HG02642 (cell line): ENCODE results near the gene FBXO24.
"Not testable (repeated sequence)": the region's sequence is repeated elsewhere in the genome, so short reads cannot be mapped to it uniquely, and the experiment has no call there.

Experiments
- ATAC-seq: cut with Tn5 transposase; IDR thresholded peaks from one replicate; pipeline ENCODE4 v1.9.1; 2021; ENCODE audit warnings: mild to moderate bottlenecking; ENCODE audit not compliant: unreplicated experiment, poor library complexity

Gene FBXO24

GRCh38 chr7:100586266-100587025 is at the start of gene FBXO24:
FBXO24 (plus strand) TSS chr7:100586328; CDS start chr7:100586626, 298 bp downstream.
- peak; percentile 87 for ATAC-seq

DNA sequence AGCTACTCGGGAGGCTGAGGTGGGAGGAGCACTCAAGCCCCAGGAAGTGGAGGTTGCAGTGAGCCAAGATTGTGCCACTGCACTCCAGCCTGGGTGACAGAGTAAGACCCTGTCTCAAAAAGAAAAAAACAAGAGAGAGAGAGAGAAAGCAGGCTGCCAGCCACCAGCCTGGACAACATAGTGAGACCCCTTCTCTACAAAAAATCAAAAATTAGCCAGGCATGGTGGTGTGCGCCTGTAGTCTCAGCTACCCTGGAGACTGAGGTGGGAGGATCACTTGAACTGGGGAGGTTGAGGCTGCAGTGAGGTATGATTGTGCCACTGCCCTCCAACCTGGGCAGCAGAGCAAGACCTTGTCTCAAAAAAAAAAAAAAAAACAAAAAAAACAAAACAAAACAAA is 49.4 kb upstream of the FBXO24 start:
- not testable (repeated sequence) for ATAC-seq

- no peak for ATAC-seq
Measured at GRCh38 chr7:100538348-100538653, 47.8 kb upstream of the FBXO24 start.

DNA sequence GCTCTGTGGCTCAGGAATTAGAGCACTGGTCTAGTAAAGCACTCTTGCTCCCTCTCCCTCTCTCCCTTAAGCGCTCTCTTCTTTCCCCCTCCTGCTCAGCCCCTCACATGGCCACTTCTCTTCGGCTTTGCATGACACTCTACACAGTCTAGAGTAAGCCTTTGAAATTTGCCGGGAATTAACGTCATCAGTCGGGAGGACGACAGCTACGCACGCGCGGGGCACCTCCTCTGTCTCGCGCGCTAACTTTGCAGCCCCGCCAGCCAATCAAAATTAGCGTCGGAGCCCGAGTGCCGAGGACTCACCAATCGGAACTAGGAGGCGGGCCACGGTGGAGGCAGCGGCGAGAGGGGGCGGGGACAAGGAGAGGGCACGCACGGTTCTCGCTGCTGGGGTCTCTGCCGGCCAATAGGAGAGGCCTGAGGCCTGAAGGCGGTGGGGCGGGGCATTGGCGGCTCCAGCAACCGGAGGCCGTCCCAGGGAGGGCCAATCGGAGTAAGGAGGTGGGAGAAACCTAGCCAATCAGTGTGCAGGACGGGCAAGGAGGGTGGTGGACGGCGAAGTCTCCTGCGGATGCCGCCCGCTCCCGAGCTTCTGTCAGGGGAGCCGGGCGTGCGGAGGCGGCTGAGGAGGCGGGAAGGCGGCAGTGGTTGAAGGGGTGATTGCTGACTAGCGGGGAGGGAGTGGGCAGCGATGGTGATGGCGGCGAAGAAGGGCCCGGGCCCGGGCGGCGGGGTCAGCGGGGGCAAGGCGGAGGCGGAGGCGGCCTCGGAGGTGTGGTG is 47.3 kb upstream of the FBXO24 start, which contains the start of gene AGFG2:
Gene AGFG2, plus strand, starts transcription at position 550 of the 782 bp plus-strand sequence. Its CDS starts 144 bp downstream, at position 694.
- ATAC-seq = peak; percentile 96

DNA sequence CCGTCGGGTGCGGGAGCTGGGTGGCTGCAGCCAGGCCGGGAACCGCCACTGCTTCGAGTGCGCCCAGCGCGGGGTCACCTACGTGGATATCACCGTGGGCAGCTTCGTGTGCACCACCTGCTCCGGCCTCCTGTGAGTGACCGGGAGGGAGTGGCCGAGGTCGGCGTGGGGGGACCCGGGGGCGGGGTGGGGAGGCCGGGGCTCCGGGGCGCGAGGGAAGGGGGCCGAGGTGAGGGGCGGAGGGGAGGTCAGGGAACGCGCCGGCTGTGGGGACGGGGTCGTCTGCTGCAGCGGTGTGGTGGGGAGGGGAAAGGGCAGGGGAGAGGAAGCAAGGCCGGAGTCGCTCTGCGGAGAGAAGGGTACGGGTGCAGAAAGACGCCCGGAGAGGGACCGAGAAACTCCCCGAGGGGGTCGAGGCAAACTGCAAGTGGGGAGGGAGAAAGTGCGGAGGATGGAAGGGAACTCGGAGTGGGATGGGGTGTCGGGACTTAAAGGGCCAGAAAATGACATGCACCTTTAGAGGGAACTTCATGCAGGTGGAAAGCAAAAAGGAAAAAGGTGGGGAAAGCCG is 46.6 kb upstream of the FBXO24 start:
- no peak for ATAC-seq

DNA sequence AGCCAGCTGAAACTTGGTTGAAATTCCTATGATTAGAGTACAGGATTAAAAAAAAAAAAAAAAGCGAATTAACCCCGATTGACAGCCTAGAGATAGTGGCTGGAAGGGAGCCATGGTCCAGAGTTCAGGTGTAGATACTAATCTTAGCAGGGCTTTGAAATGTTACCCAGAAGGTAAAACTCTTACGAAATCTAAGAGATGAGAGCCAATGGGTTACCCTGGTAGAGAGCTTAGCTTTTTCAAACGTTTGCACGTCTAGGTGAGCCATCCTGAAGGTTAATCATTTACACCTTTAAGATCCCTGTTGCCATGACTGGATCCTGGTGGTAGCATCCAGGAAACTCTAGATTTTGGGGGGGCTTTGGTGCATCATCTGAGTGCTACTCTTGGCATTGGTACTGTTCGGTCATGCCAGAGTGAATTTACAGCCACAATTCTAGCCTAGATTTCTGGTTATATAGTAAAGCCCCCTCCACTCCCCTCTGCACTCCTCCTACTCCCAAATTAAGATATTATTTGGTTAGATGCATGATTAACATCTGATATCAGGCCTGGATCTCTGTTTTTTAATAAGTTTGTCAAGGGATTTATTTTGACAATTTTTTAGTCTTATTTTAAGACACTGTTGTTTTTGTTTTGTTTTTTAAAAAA is 45.9 kb upstream of the FBXO24 start:
- no peak for ATAC-seq

DNA sequence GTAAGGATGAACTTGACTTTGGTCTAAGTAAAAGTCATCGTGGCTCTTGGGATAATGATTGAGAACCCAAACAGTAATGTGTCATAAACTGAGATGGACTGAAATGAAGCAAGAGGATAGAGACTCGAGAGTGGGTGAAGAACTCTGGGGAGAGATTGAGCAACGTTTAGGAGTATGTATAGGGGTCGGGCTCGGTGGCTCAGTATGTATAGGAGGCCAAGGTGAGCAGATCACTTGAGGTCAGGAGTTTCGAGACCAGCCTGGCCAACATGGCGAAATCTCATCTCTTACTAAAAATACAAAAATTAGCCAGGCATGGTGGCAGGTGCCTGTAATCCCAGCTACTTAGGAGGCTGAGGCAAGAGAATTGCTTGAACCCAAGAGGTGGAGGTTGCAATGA is 44.8 kb upstream of the FBXO24 start:
- ATAC-seq = not testable (repeated sequence)

GRCh38 chr7:100543586-100543985 is 42.5 kb upstream of the FBXO24 start:
- ATAC-seq = no peak

GRCh38 chr7:100544386-100544785 is 41.7 kb upstream of the FBXO24 start:
- no peak for ATAC-seq

DNA sequence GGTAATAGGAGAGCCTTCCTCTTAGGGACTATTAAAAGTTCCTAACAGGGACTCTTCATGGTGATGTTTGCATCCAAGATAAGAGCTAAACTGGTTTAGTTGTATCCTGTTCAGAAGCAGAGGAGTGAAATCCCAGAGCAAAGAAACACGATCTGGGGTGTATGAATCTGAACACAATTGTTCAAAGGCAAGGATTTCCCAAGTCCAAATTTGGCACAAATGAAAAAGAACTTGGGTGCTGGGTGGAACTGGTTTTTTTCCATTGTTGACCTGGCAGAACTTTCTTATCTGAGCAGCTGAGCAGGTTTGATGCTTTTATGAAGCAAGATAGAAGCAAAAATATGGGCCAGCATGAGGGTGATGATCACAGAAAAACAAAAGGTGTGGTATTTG is 41.2 kb upstream of the FBXO24 start:
- no peak for ATAC-seq

GRCh38 chr7:100545360-100546128 is 40.6 kb upstream of the FBXO24 start:
- peak; percentile 53 for ATAC-seq

- no peak for ATAC-seq
Measured at GRCh38 chr7:100546129-100546925, 39.8 kb upstream of the FBXO24 start.

GRCh38 chr7:100546926-100547800 is 39.0 kb upstream of the FBXO24 start:
- ATAC-seq = no peak

DNA sequence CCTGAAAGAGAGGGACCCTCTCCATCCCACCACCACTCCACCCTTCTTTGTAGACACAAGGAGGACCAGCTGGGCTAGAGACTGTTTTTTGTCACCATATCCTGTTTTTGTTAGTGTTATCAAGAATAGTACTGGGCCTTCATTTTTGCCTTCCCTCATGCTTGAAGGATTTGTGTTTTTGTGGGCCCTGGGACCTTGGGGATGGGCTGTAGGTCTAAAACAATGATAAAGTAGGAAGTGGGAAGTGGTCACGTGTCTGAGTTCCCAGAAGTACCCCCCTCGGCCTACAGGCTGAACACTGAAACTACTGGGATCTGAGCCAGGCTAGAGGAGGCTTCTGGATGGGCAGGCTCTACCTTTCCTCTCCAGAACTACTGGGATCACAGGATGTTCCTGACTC is 38.3 kb upstream of the FBXO24 start:
- no peak for ATAC-seq

GRCh38 chr7:100548446-100548845 is 37.7 kb upstream of the FBXO24 start:
- not testable (repeated sequence) for ATAC-seq

DNA sequence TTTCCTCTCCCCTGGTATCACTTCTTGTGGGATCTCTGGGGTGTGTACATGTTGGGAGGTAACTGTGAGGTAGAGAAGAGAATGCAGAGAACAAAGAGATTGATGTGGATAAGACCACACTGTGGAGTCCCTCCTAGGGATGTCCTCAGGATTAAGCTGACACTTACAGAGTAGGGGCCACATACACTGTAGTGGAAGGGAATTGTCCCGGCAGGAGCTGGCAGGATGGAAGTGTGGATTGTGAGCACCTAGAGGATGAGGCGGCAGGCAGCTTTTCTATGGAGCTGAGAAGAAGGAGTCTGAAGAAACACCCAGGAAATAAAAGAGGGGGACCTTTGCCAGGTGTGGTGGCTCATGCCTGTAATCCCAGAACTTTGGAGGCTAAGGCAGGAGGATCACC is 33.6 kb upstream of the FBXO24 start:
- ATAC-seq = no peak

GRCh38 chr7:100553032-100553431 is 33.1 kb upstream of the FBXO24 start:
- ATAC-seq = no peak

DNA sequence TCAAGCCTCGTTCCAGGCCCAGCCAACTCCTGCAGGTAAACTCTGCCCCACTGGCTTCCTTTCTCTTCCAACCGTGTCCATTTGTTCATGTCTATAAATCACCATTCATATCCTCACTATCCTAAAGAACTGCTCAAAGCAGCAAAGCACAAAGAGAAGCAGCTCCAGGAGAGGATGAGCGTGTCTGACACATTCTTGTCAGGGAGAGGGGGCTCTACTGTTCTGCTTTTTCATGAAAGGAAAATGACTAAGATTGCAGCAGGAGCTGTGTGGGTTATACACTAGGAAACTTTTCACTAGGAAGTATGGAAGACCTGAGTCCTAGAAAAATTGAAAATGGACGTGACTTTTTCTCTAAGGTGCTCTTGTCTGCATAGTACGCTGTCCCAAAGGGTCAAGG is 30.4 kb upstream of the FBXO24 start:
- no peak for ATAC-seq
